ENCODE measurements around the gene BET1L.
"Not testable (repeated sequence)": the region's sequence is repeated elsewhere in the genome, so short reads cannot be mapped to it uniquely, and the experiment has no call there.

- not testable (repeated sequence) for TF ChIP-seq POLR2AphosphoS5, POLR2A, TAF1 (IDR thresholded peaks at IDR 0.05; ENCODE audit: low read depth, low read length)
Measured at GRCh38 chr11:189200-189783, 17.9 kb downstream of the BET1L start.

Measured in GM12891 (cell line).